A549 (cell line): ENCODE data around the gene COQ5.

Experiments
- BHLHE40 ChIP-seq: IDR thresholded peaks from 2 replicates; pipeline ENCODE4 v1.6.1; 2012; ENCODE audit warnings: low read depth, low read length, inconsistent platforms
- CHD2 ChIP-seq: fragments of 150-350 bp; IDR thresholded peaks from 2 replicates; pipeline ENCODE4 v1.6.1; 2014; ENCODE audit warnings: low read length; ENCODE audit not compliant: partially characterized antibody
- CTCF ChIP-seq: fragments of >200 bp; sonication (Bioruptor Twin); formaldehyde crosslinking; IDR thresholded peaks from 3 replicates; pipeline ENCODE4 v1.5.1; 2016
- EHMT2 ChIP-seq: fragments of 200-600 bp; sonication (generic); IDR thresholded peaks from 2 replicates; pipeline ENCODE4 v1.6.1; 2016; ENCODE audit warnings: antibody characterized with exemption, low read depth, mild to moderate bottlenecking, moderate library complexity
- EP300 ChIP-seq, 2 experiments: fragments of >200 bp; sonication (Bioruptor Twin); formaldehyde crosslinking; IDR thresholded peaks; 2 replicates in 1 of 2; 3 replicates in 1 of 2; pipeline ENCODE4 v1.6.1; 2016 to 2017
- MYC ChIP-seq: IDR thresholded peaks from 2 replicates; pipeline ENCODE4 v1.6.1; 2012; ENCODE audit warnings: mild to moderate bottlenecking, inconsistent platforms, low read length, improper control_type of control experiment, borderline replicate concordance
- POLR2A ChIP-seq: IDR thresholded peaks from 2 replicates; pipeline ENCODE4 v1.6.1; 2012; ENCODE audit warnings: mild to moderate bottlenecking, low read length
- REST ChIP-seq: fragments of 200-600 bp; sonication (generic); IDR thresholded peaks from 2 replicates; pipeline ENCODE4 v1.6.1; 2016; ENCODE audit warnings: antibody characterized with exemption, mild to moderate bottlenecking, moderate library complexity
- RFX5 ChIP-seq: fragments of 450-650 bp; IDR thresholded peaks from 2 replicates; pipeline ENCODE4 v1.7.1; 2014; ENCODE audit warnings: antibody characterized with exemption, mild to moderate bottlenecking, moderate library complexity
- SMC3 ChIP-seq: fragments of >200 bp; sonication (Bioruptor Twin); formaldehyde crosslinking; IDR thresholded peaks from 3 replicates; pipeline ENCODE4 v1.6.1; 2018; ENCODE audit warnings: inconsistent platforms
- ZNF302 ChIP-seq: fragments of 250-450 bp; sonication (Bioruptor Pico); IDR thresholded peaks from 2 replicates; pipeline ENCODE4 v1.9.0; 2021; ENCODE audit warnings: inconsistent platforms, mild to moderate bottlenecking, moderate library complexity
- ZSCAN20 ChIP-seq: fragments of 250-450 bp; sonication (Bioruptor Pico); IDR thresholded peaks from 2 replicates; pipeline ENCODE4 v1.8.0; 2022; ENCODE audit warnings: mild to moderate bottlenecking, moderate library complexity

- no peak for TF ChIP-seq ZNF302 (CRISPR knock-in tag)
- TF ChIP-seq CTCF = no peak
- no peak for TF ChIP-seq EP300 (IDR thresholded peaks at IDR 0.05)
- no peak for TF ChIP-seq POLR2A
- no peak for TF ChIP-seq RFX5
- TF ChIP-seq EHMT2 = no peak
- no peak for TF ChIP-seq SMC3
- TF ChIP-seq BHLHE40 = no peak
- no peak for TF ChIP-seq CHD2
- TF ChIP-seq ZSCAN20 (CRISPR knock-in tag) = no peak
- TF ChIP-seq REST = no peak
- TF ChIP-seq MYC = no peak
These were observed 10.3 kb upstream of the COQ5 start for GRCh38 chr12:120539303-120539702.
